MM.1S (cell line): ENCODE measurements around the gene SYAP1.
"Not testable (repeated sequence)": the region's sequence is repeated elsewhere in the genome, so short reads cannot be mapped to it uniquely, and the experiment has no call there.

ENCODE experiments used
- DNase-seq: peaks from one replicate; pipeline ENCODE4 v3.0.0-alpha.2; 2015
- H2AFZ ChIP-seq: fragments of 300-600 bp; sonication (generic); 2 replicates; pipeline ENCODE4 v1.6.0; 2016; ENCODE audit warnings: antibody characterized with exemption, low read length
- H3F3A ChIP-seq: fragments of 300-600 bp; sonication (generic); 2 replicates; pipeline ENCODE4 v1.6.1; 2016; ENCODE audit warnings: mild to moderate bottlenecking, antibody characterized with exemption, low read length, moderate library complexity, mixed read lengths; ENCODE audit not compliant: insufficient read depth
- H3K27ac ChIP-seq: fragments of 300-600 bp; sonication (generic); 2 replicates; pipeline ENCODE4 v1.5.1; 2016; ENCODE audit warnings: mild to moderate bottlenecking, low read length
- H3K27me3 ChIP-seq: fragments of 300-600 bp; sonication (generic); replicated peaks from 2 replicates; pipeline ENCODE4 v1.6.0; 2016; ENCODE audit warnings: low read length; ENCODE audit not compliant: insufficient read depth
- H3K36me3 ChIP-seq: fragments of 300-600 bp; sonication (generic); replicated peaks from 2 replicates; pipeline ENCODE4 v1.6.1; 2016; ENCODE audit warnings: mild to moderate bottlenecking, low read length, mixed read lengths; ENCODE audit not compliant: insufficient read depth
- H3K4me1 ChIP-seq: fragments of 300-600 bp; sonication (generic); 2 replicates; pipeline ENCODE4 v1.6.1; 2016; ENCODE audit warnings: low read length, mixed read lengths
- H3K4me2 ChIP-seq: fragments of 300-600 bp; sonication (generic); 2 replicates; pipeline ENCODE4 v1.6.0; 2016; ENCODE audit warnings: low read depth, low read length
- H3K4me3 ChIP-seq: fragments of 300-600 bp; sonication (generic); 2 replicates; pipeline ENCODE4 v1.5.1; 2016; ENCODE audit warnings: low read length, mixed read lengths
- H3K79me2 ChIP-seq: fragments of 300-600 bp; sonication (generic); 2 replicates; pipeline ENCODE4 v1.6.1; 2016; ENCODE audit warnings: mixed run types, low read length, mixed read lengths
- H3K9ac ChIP-seq: fragments of 300-600 bp; sonication (generic); 2 replicates; pipeline ENCODE4 v1.6.1; 2016; ENCODE audit warnings: low read length, mixed read lengths
- H3K9me2 ChIP-seq: fragments of 300-600 bp; sonication (generic); replicated peaks from 2 replicates; pipeline ENCODE4 v1.6.1; 2016; ENCODE audit warnings: mild to moderate bottlenecking, low read length, mixed read lengths; ENCODE audit not compliant: insufficient read depth
- H3K9me3 ChIP-seq: fragments of 300-600 bp; sonication (generic); replicated peaks from 2 replicates; pipeline ENCODE4 v1.6.1; 2016; ENCODE audit warnings: mild to moderate bottlenecking, low read length, mixed read lengths; ENCODE audit not compliant: insufficient read depth
- H4K20me1 ChIP-seq: fragments of 300-600 bp; sonication (generic); 2 replicates; pipeline ENCODE4 v1.6.1; 2016; ENCODE audit warnings: mild to moderate bottlenecking, low read length, moderate library complexity, mixed read lengths; ENCODE audit not compliant: insufficient read depth
- EZH2 ChIP-seq: fragments of 300-600 bp; sonication (generic); optimal IDR thresholded peaks from 2 replicates; pipeline ENCODE3; 2017; ENCODE audit warnings: low read depth, mild to moderate bottlenecking, antibody characterized with exemption, low read length, mixed read lengths
- EZH2phosphoT487 ChIP-seq: fragments of 300-600 bp; sonication (generic); IDR thresholded peaks from 2 replicates; pipeline ENCODE4 v1.6.1; 2018; ENCODE audit warnings: antibody characterized with exemption, low read length
- TF ChIP-seq, protein P1 (sequence below): fragments of 300-600 bp; sonication (generic); IDR thresholded peaks from 2 replicates; pipeline ENCODE4 v1.5.1; 2016; ENCODE audit warnings: antibody characterized with exemption, low read length, mixed read lengths

The SYAP1 gene

DNA sequence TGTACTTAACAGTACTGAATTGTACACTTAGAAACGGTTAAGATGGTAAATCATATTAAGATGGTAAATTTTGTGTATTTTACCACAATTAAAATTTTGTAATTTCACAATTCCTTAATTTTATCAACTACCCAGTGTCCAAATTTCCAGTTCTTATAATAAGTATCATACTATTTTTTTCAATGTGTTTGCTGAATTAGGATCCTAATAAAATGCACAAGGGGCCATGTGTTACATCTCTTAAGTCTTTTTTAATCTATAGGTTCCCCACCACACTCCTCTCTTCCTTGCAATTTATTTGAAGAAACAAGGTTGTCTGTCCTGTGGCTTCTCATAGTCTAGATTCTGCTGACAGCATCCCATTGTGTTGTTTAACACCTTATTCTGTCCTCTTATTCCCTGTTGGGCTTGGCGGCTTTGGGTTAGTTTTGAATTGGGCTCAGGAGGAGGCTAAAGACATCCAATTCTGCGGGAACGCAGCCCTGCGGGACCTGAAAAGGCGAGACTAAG lies 533 bp upstream of the SYAP1 start:
- Histone ChIP-seq H4K20me1 (no peaks in the 10 kb centered on the region), H3K4me3 (peak overlapping the region; percentile 92), H3K9me2 (no peaks in the 10 kb centered on the region), H3K27ac (peak overlapping the region; percentile 96), H3K4me1 (no peaks in the 10 kb centered on the region), H3F3A (peaks cover 4% of the 10 kb centered on the region; the same call in 1 of the 2 replicates), H3K27me3 (no peaks in the 10 kb centered on the region), H3K9ac (peak overlapping the region; percentile 99), H2AFZ (peak overlapping the region; percentile 52), H3K36me3 (no peaks in the 10 kb centered on the region), H3K4me2 (peak overlapping the region; percentile 99), H3K9me3 (no peaks in the 10 kb centered on the region), H3K79me2 (peaks cover 41% of the 10 kb centered on the region)
- no peak for DNase-seq
- TF ChIP-seq EZH2: no peak
- TF ChIP-seq EZH2phosphoT487: no peak
- TF ChIP-seq, protein P1, sequence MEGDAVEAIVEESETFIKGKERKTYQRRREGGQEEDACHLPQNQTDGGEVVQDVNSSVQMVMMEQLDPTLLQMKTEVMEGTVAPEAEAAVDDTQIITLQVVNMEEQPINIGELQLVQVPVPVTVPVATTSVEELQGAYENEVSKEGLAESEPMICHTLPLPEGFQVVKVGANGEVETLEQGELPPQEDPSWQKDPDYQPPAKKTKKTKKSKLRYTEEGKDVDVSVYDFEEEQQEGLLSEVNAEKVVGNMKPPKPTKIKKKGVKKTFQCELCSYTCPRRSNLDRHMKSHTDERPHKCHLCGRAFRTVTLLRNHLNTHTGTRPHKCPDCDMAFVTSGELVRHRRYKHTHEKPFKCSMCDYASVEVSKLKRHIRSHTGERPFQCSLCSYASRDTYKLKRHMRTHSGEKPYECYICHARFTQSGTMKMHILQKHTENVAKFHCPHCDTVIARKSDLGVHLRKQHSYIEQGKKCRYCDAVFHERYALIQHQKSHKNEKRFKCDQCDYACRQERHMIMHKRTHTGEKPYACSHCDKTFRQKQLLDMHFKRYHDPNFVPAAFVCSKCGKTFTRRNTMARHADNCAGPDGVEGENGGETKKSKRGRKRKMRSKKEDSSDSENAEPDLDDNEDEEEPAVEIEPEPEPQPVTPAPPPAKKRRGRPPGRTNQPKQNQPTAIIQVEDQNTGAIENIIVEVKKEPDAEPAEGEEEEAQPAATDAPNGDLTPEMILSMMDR: no peak

DNA sequence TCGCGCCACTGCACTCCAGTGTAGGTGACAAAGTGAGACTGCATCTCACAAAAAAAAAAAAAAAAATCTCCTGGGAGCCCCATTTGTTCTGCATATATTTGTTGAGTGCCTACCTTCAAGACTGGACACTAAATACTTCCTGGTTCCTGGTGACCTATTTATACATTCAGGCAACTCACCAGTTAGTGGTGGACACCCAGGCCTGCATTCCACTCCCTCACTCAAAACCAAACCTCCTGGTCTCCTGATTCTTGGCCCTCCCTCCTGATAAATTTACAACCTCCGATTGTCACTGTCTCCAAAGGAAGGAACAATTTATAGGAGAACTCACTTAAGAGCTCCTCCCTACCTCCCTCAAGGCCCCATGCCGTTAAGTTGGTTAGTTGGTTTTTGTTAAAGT lies 3.1 kb downstream of the SYAP1 start:
- Histone ChIP-seq H3K36me3 (no peaks in the 10 kb centered on the region), H3K9ac (no peak overlapping the region), H3K27me3 (no peaks in the 10 kb centered on the region), H4K20me1 (no peaks in the 10 kb centered on the region), H3F3A (peaks cover 4% of the 10 kb centered on the region; the same call in 1 of the 2 replicates), H3K9me3 (no peaks in the 10 kb centered on the region), H2AFZ (no peak overlapping the region), H3K27ac (no peak overlapping the region), H3K9me2 (no peaks in the 10 kb centered on the region), H3K4me3 (no peak overlapping the region), H3K4me2 (no peak overlapping the region), H3K79me2 (peaks cover 63% of the 10 kb centered on the region), H3K4me1 (no peaks in the 10 kb centered on the region)
- TF ChIP-seq, protein P1: no peak
- TF ChIP-seq EZH2phosphoT487 (no peak), EZH2 (no peak)
- DNase-seq: no peak

DNA sequence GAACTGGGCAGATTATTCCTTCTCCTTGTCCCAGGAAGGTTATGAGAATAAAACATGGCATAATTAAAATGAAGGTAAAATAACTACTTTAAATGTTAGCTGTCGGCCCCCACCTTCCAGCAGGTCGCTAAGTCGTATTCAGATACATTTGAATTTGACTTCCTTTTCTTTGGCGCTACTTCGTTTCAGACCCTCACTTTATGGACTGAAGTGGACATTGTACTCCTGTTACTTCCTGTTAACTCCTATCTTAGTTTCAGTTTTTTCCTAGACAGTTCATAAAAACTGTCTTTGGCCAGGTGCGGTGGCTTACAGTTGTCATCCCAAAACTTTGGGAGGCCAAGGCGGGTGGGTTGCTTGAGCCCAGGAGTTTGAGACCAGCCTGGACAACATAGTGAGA lies 5.7 kb downstream of the SYAP1 start:
- Histone ChIP-seq H2AFZ (no peak overlapping the region), H3K4me1 (no peaks in the 10 kb centered on the region), H3F3A (0 out of 2 replicates have a peak, but pooled peaks cover 4% of the 10 kb centered on the region), H3K4me3 (no peak overlapping the region), H3K4me2 (no peak overlapping the region), H3K79me2 (peaks cover 60% of the 10 kb centered on the region), H3K9ac (no peak overlapping the region), H3K36me3 (no peaks in the 10 kb centered on the region), H4K20me1 (no peaks in the 10 kb centered on the region), H3K27me3 (no peaks in the 10 kb centered on the region), H3K9me3 (no peaks in the 10 kb centered on the region), H3K27ac (no peak overlapping the region), H3K9me2 (no peaks in the 10 kb centered on the region)
- no peak for DNase-seq
- TF ChIP-seq, protein P1: no peak
- TF ChIP-seq EZH2phosphoT487: no peak
- no peak for TF ChIP-seq EZH2

DNA sequence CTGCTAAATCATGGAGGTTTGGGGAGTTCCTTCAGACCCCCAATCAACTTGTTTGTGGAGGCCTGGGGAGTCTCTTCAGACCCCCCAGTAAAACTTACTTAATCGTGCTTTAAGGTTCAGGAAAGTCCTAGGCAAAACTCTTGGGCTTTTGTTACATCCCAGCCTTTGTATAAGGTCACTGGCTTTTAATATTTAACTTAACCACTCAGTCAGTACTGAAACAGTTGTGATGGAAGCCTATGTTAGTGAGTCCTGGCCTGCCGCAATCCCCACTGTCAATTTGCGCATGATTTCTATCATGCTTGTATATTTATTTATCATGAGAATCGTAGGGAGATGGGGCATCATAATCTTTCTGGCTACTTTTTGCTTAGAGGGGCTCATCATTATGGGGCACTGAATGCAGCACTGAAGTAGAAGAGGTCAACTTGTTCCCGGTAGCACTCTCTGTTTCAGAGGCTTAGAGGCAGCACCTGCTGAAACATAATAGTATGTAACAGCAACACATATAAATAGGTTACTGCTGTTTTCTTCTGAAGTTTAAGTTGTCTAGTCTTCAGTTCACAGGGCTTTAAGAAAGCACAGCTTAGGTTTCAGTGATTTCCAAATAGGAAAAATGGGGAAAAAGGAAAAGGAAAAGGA lies 7.1 kb downstream of the SYAP1 start:
- not testable (repeated sequence) for H2AFZ ChIP-seq, H4K20me1 ChIP-seq, H3K4me1 ChIP-seq, H3K9me2 ChIP-seq, H3K9me3 ChIP-seq, H3K4me2 ChIP-seq, H3K4me3 ChIP-seq, H3K27me3 ChIP-seq, H3K36me3 ChIP-seq, H3F3A ChIP-seq, H3K9ac ChIP-seq
- peak; percentile 13 for DNase-seq
- peaks cover 46% of the 10 kb centered on the region for H3K79me2 ChIP-seq
- H3K27ac ChIP-seq: peak overlapping the region; percentile 13; the same call in 1 of the 2 replicates
